ENCODE measurements around the gene ABO.

The ABO gene

DNA sequence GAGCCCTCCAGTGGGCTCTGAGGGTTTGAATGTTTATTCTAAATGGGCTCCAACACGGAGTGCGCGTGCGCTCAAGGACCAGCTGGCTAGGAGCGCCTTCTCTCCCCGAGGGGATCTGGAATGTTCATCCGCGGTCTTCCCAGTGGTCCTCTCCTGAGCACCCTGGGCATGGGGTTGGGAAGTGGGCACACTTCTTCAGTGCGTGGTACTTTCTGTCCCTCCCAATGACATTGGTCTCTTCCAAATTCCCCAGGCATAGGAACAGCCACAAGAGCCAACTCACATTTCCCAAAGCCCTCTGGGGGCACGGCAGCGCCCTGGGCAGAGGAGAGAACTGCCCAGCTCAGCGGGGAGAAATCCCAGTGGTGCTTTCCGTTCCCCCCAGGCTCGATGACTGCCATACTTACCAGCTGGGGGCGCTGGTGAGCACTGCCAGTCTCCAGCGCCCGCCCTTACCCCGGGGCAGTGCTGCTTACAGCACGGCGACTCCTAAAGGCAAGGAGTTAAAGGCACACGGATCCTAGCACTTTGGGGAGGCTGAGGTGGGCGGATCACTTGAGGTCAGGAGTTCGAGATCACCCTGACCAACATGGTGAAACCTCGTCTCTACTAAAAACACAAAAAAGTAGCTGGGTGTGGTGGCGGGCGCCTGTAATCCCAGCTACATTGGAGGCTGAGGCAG is 36.0 kb downstream of the ABO start (continued):
- TF ChIP-seq, protein P1, sequence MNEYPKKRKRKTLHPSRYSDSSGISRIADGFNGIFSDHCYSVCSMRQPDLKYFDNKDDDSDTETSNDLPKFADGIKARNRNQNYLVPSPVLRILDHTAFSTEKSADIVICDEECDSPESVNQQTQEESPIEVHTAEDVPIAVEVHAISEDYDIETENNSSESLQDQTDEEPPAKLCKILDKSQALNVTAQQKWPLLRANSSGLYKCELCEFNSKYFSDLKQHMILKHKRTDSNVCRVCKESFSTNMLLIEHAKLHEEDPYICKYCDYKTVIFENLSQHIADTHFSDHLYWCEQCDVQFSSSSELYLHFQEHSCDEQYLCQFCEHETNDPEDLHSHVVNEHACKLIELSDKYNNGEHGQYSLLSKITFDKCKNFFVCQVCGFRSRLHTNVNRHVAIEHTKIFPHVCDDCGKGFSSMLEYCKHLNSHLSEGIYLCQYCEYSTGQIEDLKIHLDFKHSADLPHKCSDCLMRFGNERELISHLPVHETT (tag by site-specific recombination; IDR thresholded peaks at IDR 0.05): peak; percentile 50; the same call in 1 of the 2 replicates
- TF ChIP-seq ZBTB7A (tag by site-specific recombination; IDR thresholded peaks at IDR 0.05; ENCODE audit: low read depth) (no peak), ZNF623 (tag by site-specific recombination; IDR thresholded peaks at IDR 0.05) (no peak), ZSCAN30 (tag by site-specific recombination; IDR thresholded peaks at IDR 0.05) (0 out of 2 replicates have a peak, but pooled peaks have one; percentile 65), TSHZ1 (tag by site-specific recombination; IDR thresholded peaks at IDR 0.05; ENCODE audit: borderline replicate concordance) (no peak), ZNF768 (tag by site-specific recombination; IDR thresholded peaks at IDR 0.05) (no peak), MZF1 (tag by site-specific recombination; IDR thresholded peaks at IDR 0.05; ENCODE audit: borderline replicate concordance) (peak; percentile 62; the same call in 1 of the 2 replicates), ZNF561 (tag by site-specific recombination; IDR thresholded peaks at IDR 0.05; ENCODE audit: borderline replicate concordance) (0 out of 2 replicates have a peak, but pooled peaks have one; percentile 59), ZNF600 (tag by site-specific recombination; IDR thresholded peaks at IDR 0.05) (peak; percentile 83), SP7 (tag by site-specific recombination; IDR thresholded peaks at IDR 0.05) (peak; percentile 69), PRDM4 (tag by site-specific recombination; IDR thresholded peaks at IDR 0.05) (no peak), ZNF626 (tag by site-specific recombination; IDR thresholded peaks at IDR 0.05) (no peak), SALL2 (tag by site-specific recombination; IDR thresholded peaks at IDR 0.05; ENCODE audit: borderline replicate concordance) (no peak), ZBTB48 (tag by site-specific recombination; IDR thresholded peaks at IDR 0.05) (no peak), HOXD13 (CRISPR knock-in tag; IDR thresholded peaks at IDR 0.05; ENCODE audit: borderline replicate concordance) (no peak), ZFP37 (tag by site-specific recombination; IDR thresholded peaks at IDR 0.05) (no peak), ZNF19 (tag by site-specific recombination; IDR thresholded peaks at IDR 0.05; ENCODE audit: low read depth) (no peak), ZSCAN5A (tag by site-specific recombination; IDR thresholded peaks at IDR 0.05) (no peak), ZNF248 (tag by site-specific recombination; IDR thresholded peaks at IDR 0.05) (no peak), ZNF362 (tag by site-specific recombination; IDR thresholded peaks at IDR 0.05) (no peak), KLF9 (tag by site-specific recombination; IDR thresholded peaks at IDR 0.05; ENCODE audit: low read depth) (peak; percentile 29; the same call in 1 of the 2 replicates), ZNF549 (tag by site-specific recombination; IDR thresholded peaks at IDR 0.05) (no peak), ZBTB20 (tag by site-specific recombination; IDR thresholded peaks at IDR 0.05) (no peak; the same call in 1 of the 2 replicates), ZNF830 (tag by site-specific recombination; IDR thresholded peaks at IDR 0.05; ENCODE audit: low read depth) (no peak), SETDB1 (IDR thresholded peaks at IDR 0.05; ENCODE audit: insufficient read length, low read length) (no peak)
- TF ChIP-seq, protein P2, sequence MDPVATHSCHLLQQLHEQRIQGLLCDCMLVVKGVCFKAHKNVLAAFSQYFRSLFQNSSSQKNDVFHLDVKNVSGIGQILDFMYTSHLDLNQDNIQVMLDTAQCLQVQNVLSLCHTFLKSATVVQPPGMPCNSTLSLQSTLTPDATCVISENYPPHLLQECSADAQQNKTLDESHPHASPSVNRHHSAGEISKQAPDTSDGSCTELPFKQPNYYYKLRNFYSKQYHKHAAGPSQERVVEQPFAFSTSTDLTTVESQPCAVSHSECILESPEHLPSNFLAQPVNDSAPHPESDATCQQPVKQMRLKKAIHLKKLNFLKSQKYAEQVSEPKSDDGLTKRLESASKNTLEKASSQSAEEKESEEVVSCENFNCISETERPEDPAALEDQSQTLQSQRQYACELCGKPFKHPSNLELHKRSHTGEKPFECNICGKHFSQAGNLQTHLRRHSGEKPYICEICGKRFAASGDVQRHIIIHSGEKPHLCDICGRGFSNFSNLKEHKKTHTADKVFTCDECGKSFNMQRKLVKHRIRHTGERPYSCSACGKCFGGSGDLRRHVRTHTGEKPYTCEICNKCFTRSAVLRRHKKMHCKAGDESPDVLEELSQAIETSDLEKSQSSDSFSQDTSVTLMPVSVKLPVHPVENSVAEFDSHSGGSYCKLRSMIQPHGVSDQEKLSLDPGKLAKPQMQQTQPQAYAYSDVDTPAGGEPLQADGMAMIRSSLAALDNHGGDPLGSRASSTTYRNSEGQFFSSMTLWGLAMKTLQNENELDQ (tag by site-specific recombination; IDR thresholded peaks at IDR 0.05; ENCODE audit: low read depth): no peak
